Stomach (tissue), 4 donors: ENCODE data around the gene FYCO1.

ENCODE experiments used
- POLR2AphosphoS5 ChIP-seq, 3 donors: sonication (generic); formaldehyde crosslinking; IDR thresholded peaks; one replicate each; pipeline ENCODE4 v1.6.1; 2016; ENCODE audit warnings: antibody characterized with exemption in 3 of 3
- TF ChIP-seq, protein P1 (sequence below), 7 experiments: fragments of 450-650 bp in 4 of 7; fragments of 200-600 bp in 3 of 7; sonication (generic) in 3 of 7; IDR thresholded peaks; one replicate each; pipeline ENCODE4 v1.5.1; 2016 to 2019; ENCODE audit warnings: antibody characterized with exemption in 7 of 7, control low read depth in 2 of 7, mild to moderate bottlenecking in 1 of 7

GRCh38 chr3:45960289-45960688, 35.3 kb downstream of the FYCO1 start:
- no peak for TF ChIP-seq POLR2AphosphoS5 (IDR thresholded peaks at IDR 0.05)
- TF ChIP-seq, protein P1, sequence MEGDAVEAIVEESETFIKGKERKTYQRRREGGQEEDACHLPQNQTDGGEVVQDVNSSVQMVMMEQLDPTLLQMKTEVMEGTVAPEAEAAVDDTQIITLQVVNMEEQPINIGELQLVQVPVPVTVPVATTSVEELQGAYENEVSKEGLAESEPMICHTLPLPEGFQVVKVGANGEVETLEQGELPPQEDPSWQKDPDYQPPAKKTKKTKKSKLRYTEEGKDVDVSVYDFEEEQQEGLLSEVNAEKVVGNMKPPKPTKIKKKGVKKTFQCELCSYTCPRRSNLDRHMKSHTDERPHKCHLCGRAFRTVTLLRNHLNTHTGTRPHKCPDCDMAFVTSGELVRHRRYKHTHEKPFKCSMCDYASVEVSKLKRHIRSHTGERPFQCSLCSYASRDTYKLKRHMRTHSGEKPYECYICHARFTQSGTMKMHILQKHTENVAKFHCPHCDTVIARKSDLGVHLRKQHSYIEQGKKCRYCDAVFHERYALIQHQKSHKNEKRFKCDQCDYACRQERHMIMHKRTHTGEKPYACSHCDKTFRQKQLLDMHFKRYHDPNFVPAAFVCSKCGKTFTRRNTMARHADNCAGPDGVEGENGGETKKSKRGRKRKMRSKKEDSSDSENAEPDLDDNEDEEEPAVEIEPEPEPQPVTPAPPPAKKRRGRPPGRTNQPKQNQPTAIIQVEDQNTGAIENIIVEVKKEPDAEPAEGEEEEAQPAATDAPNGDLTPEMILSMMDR (IDR thresholded peaks at IDR 0.05): no peak
